GM19351 (cell line): Measurements from ENCODE around the gene SAP25.

Source experiments
- ATAC-seq: cut with Tn5 transposase; IDR thresholded peaks from one replicate; pipeline ENCODE4 v1.9.1; 2021; ENCODE audit warnings: mild to moderate bottlenecking, moderate library complexity; ENCODE audit not compliant: unreplicated experiment

The SAP25 gene

GRCh38 chr7:100598425-100598824 is 24.7 kb upstream of the SAP25 start:
- no peak for ATAC-seq

DNA sequence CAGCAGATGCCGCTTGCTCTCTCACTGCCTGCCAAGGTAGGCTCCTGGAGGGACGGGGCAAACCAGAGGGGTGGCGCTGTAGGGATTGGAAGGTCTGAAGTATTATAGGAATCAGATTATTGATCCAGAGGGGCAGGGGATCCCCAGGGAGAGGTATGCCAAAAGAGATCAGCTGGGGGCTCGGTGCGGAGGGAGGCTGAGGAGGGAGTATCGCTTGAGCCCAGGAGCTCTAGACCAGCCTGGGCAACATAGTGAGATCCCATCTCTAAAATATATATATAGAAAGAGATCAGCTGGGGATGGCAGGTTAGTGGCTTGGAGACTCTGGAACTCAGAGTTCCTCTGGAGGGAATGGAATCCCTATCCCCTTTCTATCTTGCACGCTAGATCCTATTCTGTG is 21.5 kb upstream of the SAP25 start:
- ATAC-seq = no peak

- ATAC-seq = no peak
These were observed 17.9 kb upstream of the SAP25 start for GRCh38 chr7:100591596-100591995.

DNA sequence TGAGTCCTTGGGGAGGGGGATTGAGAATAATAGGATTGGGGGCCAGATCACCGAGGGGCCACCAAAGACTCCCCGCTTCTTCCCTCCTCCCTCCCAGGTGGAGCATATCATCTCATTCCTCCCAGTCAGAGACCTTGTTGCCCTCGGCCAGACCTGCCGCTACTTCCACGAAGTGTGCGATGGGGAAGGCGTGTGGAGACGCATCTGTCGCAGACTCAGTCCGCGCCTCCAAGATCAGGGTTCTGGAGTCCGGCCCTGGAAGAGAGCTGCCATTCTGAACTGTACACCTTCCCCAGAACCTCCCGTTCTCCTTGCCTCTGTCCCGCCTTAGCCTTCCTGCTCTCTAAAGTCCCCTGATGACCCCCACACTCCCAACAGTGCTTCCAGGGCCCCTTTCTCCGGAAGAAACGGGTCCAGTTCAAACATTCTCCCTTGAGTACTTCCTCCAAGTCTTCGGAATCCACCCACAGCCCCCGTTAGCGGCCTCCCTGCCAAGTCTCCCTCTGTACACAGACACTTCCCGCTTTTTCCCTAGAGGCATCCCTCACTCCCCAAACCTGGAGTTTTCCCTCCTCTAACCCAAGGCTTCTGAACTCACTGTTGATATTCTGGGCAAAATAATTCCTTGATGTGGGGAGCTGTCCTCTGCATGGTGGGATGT is 16.5 kb upstream of the SAP25 start:
- no peak for ATAC-seq

DNA sequence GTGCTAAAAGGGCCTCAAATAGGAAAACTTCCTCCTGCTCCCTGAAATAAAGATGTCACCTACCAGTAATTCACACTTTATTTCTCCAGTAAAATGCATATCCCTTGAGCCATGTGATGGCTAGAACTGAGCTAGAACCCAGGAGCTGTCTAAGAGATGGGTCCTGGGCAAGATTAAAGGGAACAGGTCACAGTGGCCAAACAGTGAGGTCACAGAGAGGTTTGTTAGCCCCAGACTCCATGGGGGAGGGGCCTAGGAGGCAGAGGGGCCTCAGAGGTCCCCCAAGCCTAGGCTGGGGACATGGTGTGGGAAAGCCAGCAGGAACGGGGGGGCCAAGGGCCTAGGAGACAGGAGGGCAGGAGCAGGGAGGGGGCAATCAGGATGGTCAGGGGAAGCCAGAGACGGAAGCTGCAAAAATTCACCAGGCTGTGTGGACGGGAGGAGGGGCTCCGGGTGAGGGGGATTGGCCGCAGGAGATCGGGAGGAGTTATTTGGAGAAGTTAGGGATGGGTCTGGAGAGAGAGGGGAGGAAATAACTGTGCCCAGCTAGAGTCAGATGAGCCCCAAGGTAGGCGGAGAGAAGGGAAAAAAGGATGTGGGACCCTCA is 15.7 kb upstream of the SAP25 start:
- ATAC-seq = no peak

DNA sequence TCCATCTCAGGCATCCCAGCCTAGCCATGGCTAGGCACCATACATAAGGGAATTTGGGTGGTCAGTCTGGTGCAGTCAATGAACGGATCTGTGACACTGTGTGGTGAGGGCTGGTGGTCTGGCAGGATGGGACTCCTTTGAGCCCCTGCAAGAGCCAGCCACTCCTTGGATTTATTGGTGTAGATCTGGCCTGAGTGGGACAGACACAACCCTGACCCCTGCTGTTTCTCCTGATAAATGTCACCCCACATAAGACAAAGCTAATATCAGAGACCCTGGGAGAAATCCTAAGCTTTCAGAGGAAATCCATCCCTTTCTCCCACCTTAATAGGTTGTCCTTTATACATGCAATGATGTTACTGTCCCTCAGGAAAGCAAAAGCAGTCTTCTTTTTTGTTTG is 14.7 kb upstream of the SAP25 start:
- ATAC-seq = no peak

DNA sequence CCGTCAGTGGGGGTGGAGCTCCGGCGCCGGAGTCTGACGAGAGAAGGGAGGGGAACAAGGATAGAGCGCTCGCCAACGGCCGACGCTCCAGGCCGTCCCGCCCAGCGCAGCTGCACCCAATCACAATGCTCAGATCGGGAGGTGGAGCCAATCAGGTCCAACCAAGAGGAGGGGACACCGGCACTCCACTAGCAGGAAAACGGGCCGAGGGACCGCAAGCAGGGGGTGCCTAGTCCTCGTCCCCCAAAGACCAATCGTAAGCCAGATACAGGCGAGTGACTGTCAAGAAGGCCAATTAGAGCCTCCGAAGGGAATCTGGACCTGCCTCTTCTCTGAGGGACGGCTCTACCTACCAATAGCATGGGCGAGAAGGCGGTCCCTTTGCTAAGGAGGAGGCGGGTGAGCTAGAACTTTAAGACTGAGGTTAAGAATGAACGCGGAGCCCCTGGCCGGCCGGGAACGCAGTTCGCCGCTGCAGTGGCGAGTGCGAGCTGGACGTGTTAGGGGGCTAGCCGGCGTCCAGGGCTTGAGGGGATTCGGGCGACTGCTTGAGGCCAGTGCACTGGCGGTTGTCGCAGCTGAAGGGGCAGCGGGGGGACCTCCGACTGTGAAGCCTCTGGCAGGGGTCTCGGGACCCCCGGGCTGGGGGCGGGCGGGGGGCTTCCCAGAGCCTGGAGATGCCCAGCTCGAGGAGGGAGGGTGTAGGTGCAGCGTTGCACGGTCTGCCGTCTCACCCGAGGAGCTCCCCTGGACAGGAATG is 12.7 kb upstream of the SAP25 start, which contains the start of gene FBXO24:
Gene FBXO24, plus strand, starts transcription at position 63 of the 760 bp plus-strand sequence. Its CDS starts 298 bp downstream, at position 361.
- ATAC-seq = peak; percentile 86

- peak; percentile 20 for ATAC-seq
These were observed 12.0 kb upstream of the SAP25 start, which contains the start of gene LRCH4 for GRCh38 chr7:100585511-100586265. Gene LRCH4, minus strand, starts transcription at chr7:100586129. Its CDS starts 29 bp downstream, at chr7:100586100.

DNA sequence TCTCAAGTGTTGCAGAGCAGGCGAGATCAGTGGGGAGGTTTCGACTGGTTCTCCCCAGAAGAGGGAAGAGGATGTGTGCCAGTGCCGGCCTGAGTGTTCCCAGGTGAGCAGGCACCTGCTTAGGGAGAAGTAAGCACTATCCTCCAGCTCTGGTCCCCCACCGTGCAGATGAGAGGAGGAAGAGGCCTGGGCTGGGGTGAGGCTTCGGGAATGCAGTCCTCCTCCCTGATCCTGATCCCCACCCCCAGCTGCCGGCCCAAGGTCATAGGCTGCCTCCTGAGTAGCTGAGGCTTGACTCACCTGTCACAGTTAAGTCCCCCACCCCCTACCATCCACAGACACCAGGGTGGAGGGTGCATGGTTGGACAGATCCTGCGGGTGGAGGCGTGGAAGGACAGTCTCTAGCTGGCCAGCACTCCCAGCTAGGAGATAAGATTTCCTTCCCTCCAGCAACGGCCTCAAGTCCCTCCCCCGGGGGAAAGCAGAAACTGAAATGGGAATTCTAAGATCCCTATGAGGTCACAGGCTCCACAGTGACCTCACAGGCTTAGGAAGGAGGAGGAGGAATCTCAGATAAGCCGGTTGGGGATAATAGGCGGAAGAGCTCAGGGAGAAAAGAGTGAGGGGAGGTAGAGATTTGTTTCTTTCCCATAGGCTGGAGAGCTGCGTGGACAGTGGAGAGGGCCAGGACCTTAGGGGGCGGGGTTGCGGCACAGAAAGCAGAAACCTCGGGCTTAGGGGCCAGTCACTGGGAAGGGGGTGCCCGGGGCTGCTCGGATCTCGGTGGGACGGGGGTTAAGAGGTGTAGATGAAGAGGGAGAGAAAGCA is 11.2 kb upstream of the SAP25 start:
- ATAC-seq = no peak

- no peak for ATAC-seq
These were observed 10.5 kb upstream of the SAP25 start for GRCh38 chr7:100584054-100584682.

DNA sequence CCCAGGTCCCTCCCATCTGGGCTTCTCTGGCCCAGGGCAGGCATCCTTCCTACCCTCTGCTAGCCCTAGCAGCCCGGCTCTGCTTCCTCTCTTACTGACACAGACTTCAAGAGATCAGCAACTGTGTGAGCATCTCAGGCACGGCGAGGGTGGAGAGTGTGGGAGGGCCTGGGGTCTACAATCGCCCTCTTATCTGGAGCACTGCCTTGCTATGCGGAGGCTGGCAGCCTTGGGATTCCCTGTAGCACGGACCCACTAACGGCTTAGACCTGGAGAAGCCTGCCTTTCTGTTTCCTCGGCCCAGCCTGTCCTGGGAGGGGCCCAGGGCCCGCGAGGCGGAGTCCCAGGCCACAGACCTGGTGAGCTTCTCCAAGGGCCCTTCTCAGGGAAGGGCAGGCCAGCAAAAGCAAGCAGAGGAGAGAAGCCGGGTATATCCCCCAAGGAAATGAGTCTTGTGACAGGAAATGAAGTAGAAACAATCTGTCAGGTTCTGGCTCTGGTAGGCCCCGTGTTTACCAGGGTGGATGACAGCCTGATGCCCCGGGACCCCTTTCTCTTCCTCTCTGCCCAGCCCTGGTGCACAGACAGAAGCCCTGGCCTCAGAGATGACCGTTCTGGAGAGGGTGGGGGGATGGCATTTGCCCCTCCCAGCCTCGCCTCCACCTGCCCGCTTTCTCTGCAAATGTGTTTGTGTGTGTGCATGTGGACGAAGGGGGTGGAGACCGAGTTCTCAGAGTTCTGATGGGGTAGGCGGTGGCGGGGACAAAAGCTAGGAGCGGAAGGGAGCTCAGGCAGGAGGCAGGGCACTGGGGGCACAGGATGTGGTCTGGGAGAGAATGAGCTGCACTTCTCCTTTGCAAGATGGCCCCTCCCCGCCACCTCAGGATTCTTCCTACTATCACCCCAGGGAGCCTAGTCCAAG is 9.7 kb upstream of the SAP25 start:
- ATAC-seq = no peak

- no peak for ATAC-seq
These were observed 8.9 kb upstream of the SAP25 start for GRCh38 chr7:100582650-100583049.

GRCh38 chr7:100582041-100582579 is 8.4 kb upstream of the SAP25 start:
- ATAC-seq = no peak

GRCh38 chr7:100580466-100581283 is 7.0 kb upstream of the SAP25 start:
- no peak for ATAC-seq

DNA sequence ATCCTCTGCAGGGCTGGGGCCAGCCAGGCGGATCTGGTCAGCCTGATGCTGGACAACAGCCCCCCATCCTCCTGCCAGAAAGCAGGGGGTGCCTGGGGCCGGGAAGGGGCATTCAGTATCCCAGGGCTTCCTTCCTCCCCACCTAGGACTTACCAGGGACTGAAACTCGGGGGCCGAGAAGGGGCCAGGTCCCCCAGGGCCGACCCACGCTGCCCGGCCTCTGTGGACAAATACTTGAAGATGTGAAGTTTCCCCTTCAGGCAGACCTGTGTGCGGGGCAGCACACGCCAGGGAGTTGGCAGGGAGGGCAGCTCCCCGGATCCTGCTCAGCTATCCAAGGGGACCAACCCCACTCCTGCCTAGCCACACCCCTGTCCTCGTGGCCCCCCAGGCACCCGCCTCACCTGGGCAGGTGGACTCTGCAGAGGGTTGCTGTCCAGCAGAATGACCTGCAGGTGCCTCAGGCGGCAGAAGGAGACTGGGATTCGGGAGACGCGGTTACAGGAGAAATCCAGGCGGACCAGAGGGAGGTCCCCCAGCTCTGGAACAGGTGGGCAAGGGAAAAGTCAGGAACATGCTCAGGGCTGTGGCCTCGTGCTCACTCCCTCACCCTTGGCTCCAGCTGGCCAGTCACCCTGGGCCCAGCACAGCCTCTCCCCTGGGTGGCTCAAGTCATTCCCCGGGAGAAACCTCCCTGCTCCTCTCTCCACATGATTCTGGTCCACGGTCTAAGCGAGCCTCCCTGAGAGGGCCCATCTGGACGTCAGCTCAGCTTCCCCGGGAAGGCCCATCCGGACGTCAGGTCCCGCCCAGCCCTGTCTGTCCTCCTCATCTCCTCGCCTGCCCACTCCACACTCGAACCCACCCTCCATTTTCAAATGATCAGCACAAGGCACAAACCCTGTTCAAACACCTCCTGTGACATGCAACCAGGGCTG is 4.8 kb upstream of the SAP25 start:
- no peak for ATAC-seq

DNA sequence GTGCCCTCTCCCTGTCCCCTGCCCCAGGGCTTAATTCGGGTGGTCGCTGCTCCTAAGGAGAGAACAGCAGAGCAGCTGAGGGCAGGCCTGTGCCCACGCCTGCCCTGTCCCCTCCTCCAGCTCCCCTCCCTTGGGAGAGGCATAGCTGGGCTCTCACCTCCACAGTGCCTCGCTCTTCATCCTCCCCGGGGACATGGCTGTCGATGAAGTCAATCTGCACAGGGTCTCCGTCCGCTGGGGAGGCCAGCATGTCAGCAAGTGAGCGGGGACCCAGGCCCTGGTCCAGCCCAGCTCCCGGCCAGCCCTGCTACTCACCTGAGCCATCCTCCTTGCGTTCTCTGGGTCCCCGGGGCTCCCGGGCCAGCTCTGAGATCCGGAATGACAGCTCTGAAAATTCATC is 3.8 kb upstream of the SAP25 start:
- no peak for ATAC-seq

- no peak for ATAC-seq
These were observed 3.4 kb upstream of the SAP25 start for GRCh38 chr7:100577103-100577502.
